ENCODE results near the gene LAMB4. TPM values are rescaled to one million over a fixed set of nuclear protein-coding genes. Genes with fewer than 3 reads are reported as not detected.

Gene LAMB4, protein sequence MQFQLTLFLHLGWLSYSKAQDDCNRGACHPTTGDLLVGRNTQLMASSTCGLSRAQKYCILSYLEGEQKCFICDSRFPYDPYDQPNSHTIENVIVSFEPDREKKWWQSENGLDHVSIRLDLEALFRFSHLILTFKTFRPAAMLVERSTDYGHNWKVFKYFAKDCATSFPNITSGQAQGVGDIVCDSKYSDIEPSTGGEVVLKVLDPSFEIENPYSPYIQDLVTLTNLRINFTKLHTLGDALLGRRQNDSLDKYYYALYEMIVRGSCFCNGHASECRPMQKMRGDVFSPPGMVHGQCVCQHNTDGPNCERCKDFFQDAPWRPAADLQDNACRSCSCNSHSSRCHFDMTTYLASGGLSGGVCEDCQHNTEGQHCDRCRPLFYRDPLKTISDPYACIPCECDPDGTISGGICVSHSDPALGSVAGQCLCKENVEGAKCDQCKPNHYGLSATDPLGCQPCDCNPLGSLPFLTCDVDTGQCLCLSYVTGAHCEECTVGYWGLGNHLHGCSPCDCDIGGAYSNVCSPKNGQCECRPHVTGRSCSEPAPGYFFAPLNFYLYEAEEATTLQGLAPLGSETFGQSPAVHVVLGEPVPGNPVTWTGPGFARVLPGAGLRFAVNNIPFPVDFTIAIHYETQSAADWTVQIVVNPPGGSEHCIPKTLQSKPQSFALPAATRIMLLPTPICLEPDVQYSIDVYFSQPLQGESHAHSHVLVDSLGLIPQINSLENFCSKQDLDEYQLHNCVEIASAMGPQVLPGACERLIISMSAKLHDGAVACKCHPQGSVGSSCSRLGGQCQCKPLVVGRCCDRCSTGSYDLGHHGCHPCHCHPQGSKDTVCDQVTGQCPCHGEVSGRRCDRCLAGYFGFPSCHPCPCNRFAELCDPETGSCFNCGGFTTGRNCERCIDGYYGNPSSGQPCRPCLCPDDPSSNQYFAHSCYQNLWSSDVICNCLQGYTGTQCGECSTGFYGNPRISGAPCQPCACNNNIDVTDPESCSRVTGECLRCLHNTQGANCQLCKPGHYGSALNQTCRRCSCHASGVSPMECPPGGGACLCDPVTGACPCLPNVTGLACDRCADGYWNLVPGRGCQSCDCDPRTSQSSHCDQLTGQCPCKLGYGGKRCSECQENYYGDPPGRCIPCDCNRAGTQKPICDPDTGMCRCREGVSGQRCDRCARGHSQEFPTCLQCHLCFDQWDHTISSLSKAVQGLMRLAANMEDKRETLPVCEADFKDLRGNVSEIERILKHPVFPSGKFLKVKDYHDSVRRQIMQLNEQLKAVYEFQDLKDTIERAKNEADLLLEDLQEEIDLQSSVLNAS (N-terminal part only)
- 0.01 TPM for polyA plus RNA-seq (2013, experiment 1 of 2)
- polyA plus RNA-seq (2013, experiment 2 of 2) = 0.01 TPM

DNA sequence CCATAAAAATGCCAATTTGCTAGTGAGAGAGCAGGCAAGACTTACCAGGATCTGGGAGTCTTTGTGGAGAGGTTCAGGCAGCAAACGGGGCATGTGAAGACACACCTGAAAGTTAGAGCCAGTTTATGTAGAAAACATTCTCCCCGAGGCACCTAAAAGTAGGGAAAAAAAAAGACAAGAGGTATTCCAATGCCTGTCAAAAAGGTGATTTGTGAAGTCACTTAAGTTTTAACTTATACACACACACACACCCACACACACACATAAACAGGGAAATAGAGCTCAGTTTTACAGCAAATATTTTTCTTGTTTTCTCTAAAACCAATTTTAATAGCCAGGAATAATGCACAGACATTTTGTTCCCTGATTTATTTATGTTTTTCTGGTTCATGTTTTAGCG is at the start of gene LAMB4:
LAMB4 (minus strand) TSS at position 101 of the 400 bp plus-strand sequence. CDS start 7,197 bp downstream, outside the sequence.
- Histone ChIP-seq H2BK15ac (replicated peaks; ENCODE audit: low read depth) (no peak within 1 kb of the TSS), H4K8ac (ENCODE audit: low read depth, low read length) (no peak within 1 kb of the TSS), H2BK120ac (ENCODE audit: low read depth, low read length) (no peak within 1 kb of the TSS), H3K9ac (ENCODE audit: low read length) (no peak within 1 kb of the TSS), H3K4me1 (ENCODE audit: control insufficient read depth, low read depth, low read length) (peaks cover 7% of the 10 kb centered on the region), H3K23ac (ENCODE audit: low read length) (no peak within 1 kb of the TSS), H2AK5ac (ENCODE audit: low read length) (no peak within 1 kb of the TSS), H3K56ac (ENCODE audit: low read length) (no peak within 1 kb of the TSS), H2BK5ac (ENCODE audit: low read length) (no peak within 1 kb of the TSS), H3K4ac (ENCODE audit: low read depth, low read length) (no peak within 1 kb of the TSS), H3K79me1 (ENCODE audit: low read length) (no peaks in the 10 kb centered on the region), H3K18ac (ENCODE audit: low read length) (no peak within 1 kb of the TSS), H3K36me3 (ENCODE audit: control insufficient read depth, insufficient read depth, low read length) (no peaks in the 10 kb centered on the region), H3K27me3 (ENCODE audit: insufficient read depth, low read length, poor library complexity) (no peaks in the 10 kb centered on the region), H3K4me3 (ENCODE audit: low read length) (no peak within 1 kb of the TSS), H3K27ac (ENCODE audit: low read depth, low read length) (no peak within 1 kb of the TSS), H3K79me2 (ENCODE audit: control insufficient read depth, insufficient read depth, low read length) (no peaks in the 10 kb centered on the region), H4K5ac (ENCODE audit: low read length) (no peak within 1 kb of the TSS), H3K4me2 (ENCODE audit: low read length) (no peak within 1 kb of the TSS)
- no peak for DNase-seq
- WGBS (ENCODE audit: extremely low coverage, insufficient coverage, low lambda C conversion rate) = no CpG with 5 or more reads among the region's 3 CpGs

- no peak overlapping the region for H3K23ac ChIP-seq (ENCODE audit: low read length)
- no peak overlapping the region for H2BK15ac ChIP-seq (replicated peaks; ENCODE audit: low read depth)
- H3K4me3 ChIP-seq (ENCODE audit: low read length) = no peak overlapping the region
- no peak overlapping the region for H2AK5ac ChIP-seq (ENCODE audit: low read length)
- H3K27ac ChIP-seq (ENCODE audit: low read depth, low read length) = no peak overlapping the region
- H3K4me1 ChIP-seq (ENCODE audit: control insufficient read depth, low read depth, low read length) = no peaks in the 10 kb centered on the region
- no peaks in the 10 kb centered on the region for H3K27me3 ChIP-seq (ENCODE audit: insufficient read depth, low read length, poor library complexity)
- H3K4me2 ChIP-seq (ENCODE audit: low read length) = no peak overlapping the region
- no peaks in the 10 kb centered on the region for H3K79me2 ChIP-seq (ENCODE audit: control insufficient read depth, insufficient read depth, low read length)
- WGBS (ENCODE audit: extremely low coverage, insufficient coverage, low lambda C conversion rate) = no CpG with 5 or more reads among the region's 3 CpGs
- no peak overlapping the region for H3K4ac ChIP-seq (ENCODE audit: low read depth, low read length)
- DNase-seq = no peak
- H4K5ac ChIP-seq (ENCODE audit: low read length) = no peak overlapping the region
- H3K56ac ChIP-seq (ENCODE audit: low read length) = no peak overlapping the region
- H4K8ac ChIP-seq (ENCODE audit: low read depth, low read length) = no peak overlapping the region
- H2BK120ac ChIP-seq (ENCODE audit: low read depth, low read length) = no peak overlapping the region
- H2BK5ac ChIP-seq (ENCODE audit: low read length) = no peak overlapping the region
- H3K36me3 ChIP-seq (ENCODE audit: control insufficient read depth, insufficient read depth, low read length) = no peaks in the 10 kb centered on the region
- no peaks in the 10 kb centered on the region for H3K79me1 ChIP-seq (ENCODE audit: low read length)
- no peak overlapping the region for H3K18ac ChIP-seq (ENCODE audit: low read length)
- no peak overlapping the region for H3K9ac ChIP-seq (ENCODE audit: low read length)
Measured at GRCh38 chr7:108178398-108178797, 48.2 kb upstream of the LAMB4 start.

- Histone ChIP-seq H3K36me3 (ENCODE audit: control insufficient read depth, insufficient read depth, low read length) (no peaks in the 10 kb centered on the region), H3K9ac (ENCODE audit: low read length) (no peak overlapping the region), H3K18ac (ENCODE audit: low read length) (no peak overlapping the region), H3K79me2 (ENCODE audit: control insufficient read depth, insufficient read depth, low read length) (no peaks in the 10 kb centered on the region), H2BK5ac (ENCODE audit: low read length) (no peak overlapping the region), H3K27ac (ENCODE audit: low read depth, low read length) (no peak overlapping the region), H4K5ac (ENCODE audit: low read length) (no peak overlapping the region), H3K4me2 (ENCODE audit: low read length) (no peak overlapping the region), H3K79me1 (ENCODE audit: low read length) (no peaks in the 10 kb centered on the region), H2BK15ac (replicated peaks; ENCODE audit: low read depth) (no peak overlapping the region), H4K8ac (ENCODE audit: low read depth, low read length) (no peak overlapping the region), H3K4ac (ENCODE audit: low read depth, low read length) (no peak overlapping the region), H3K27me3 (ENCODE audit: insufficient read depth, low read length, poor library complexity) (no peaks in the 10 kb centered on the region), H3K23ac (ENCODE audit: low read length) (no peak overlapping the region), H2AK5ac (ENCODE audit: low read length) (no peak overlapping the region), H3K56ac (ENCODE audit: low read length) (no peak overlapping the region), H3K4me3 (ENCODE audit: low read length) (no peak overlapping the region), H2BK120ac (ENCODE audit: low read depth, low read length) (no peak overlapping the region), H3K4me1 (ENCODE audit: control insufficient read depth, low read depth, low read length) (no peaks in the 10 kb centered on the region)
- peak; percentile 20 for DNase-seq
- WGBS (ENCODE audit: extremely low coverage, insufficient coverage, low lambda C conversion rate) = no CpG with 5 or more reads among the region's 8 CpGs
Measured at GRCh38 chr7:108171164-108171563, 41.0 kb upstream of the LAMB4 start.

- Histone ChIP-seq H3K79me2 (ENCODE audit: control insufficient read depth, insufficient read depth, low read length) (no peaks in the 10 kb centered on the region), H3K27me3 (ENCODE audit: insufficient read depth, low read length, poor library complexity) (no peaks in the 10 kb centered on the region), H3K36me3 (ENCODE audit: control insufficient read depth, insufficient read depth, low read length) (no peaks in the 10 kb centered on the region), H3K18ac (ENCODE audit: low read length) (no peak overlapping the region), H2AK5ac (ENCODE audit: low read length) (no peak overlapping the region), H3K56ac (ENCODE audit: low read length) (peak overlapping the region; percentile 44), H3K9ac (ENCODE audit: low read length) (no peak overlapping the region), H3K4me1 (ENCODE audit: control insufficient read depth, low read depth, low read length) (no peaks in the 10 kb centered on the region), H3K4me2 (ENCODE audit: low read length) (no peak overlapping the region), H2BK120ac (ENCODE audit: low read depth, low read length) (no peak overlapping the region), H3K4me3 (ENCODE audit: low read length) (no peak overlapping the region), H4K5ac (ENCODE audit: low read length) (no peak overlapping the region), H4K8ac (ENCODE audit: low read depth, low read length) (no peak overlapping the region), H2BK5ac (ENCODE audit: low read length) (no peak overlapping the region), H3K4ac (ENCODE audit: low read depth, low read length) (no peak overlapping the region), H3K27ac (ENCODE audit: low read depth, low read length) (no peak overlapping the region), H2BK15ac (replicated peaks; ENCODE audit: low read depth) (no peak overlapping the region), H3K79me1 (ENCODE audit: low read length) (no peaks in the 10 kb centered on the region), H3K23ac (ENCODE audit: low read length) (no peak overlapping the region)
- WGBS (ENCODE audit: extremely low coverage, insufficient coverage, low lambda C conversion rate) = no CpG with 5 or more reads among the region's 5 CpGs
- DNase-seq = peak; percentile 44
Measured at GRCh38 chr7:108170251-108170650, 40.1 kb upstream of the LAMB4 start.

GRCh38 chr7:108167460-108167859 is 37.3 kb upstream of the LAMB4 start:
- no CpG with 5 or more reads among the region's 7 CpGs for WGBS (ENCODE audit: extremely low coverage, insufficient coverage, low lambda C conversion rate)
- Histone ChIP-seq H3K4me3 (ENCODE audit: low read length) (no peak overlapping the region), H3K18ac (ENCODE audit: low read length) (no peak overlapping the region), H3K4me2 (ENCODE audit: low read length) (no peak overlapping the region), H3K27ac (ENCODE audit: low read depth, low read length) (no peak overlapping the region), H3K23ac (ENCODE audit: low read length) (no peak overlapping the region), H4K8ac (ENCODE audit: low read depth, low read length) (no peak overlapping the region), H2AK5ac (ENCODE audit: low read length) (no peak overlapping the region), H3K4me1 (ENCODE audit: control insufficient read depth, low read depth, low read length) (no peaks in the 10 kb centered on the region), H4K5ac (ENCODE audit: low read length) (no peak overlapping the region), H2BK120ac (ENCODE audit: low read depth, low read length) (no peak overlapping the region), H3K4ac (ENCODE audit: low read depth, low read length) (no peak overlapping the region), H2BK5ac (ENCODE audit: low read length) (no peak overlapping the region), H3K79me2 (ENCODE audit: control insufficient read depth, insufficient read depth, low read length) (no peaks in the 10 kb centered on the region), H2BK15ac (replicated peaks; ENCODE audit: low read depth) (no peak overlapping the region), H3K56ac (ENCODE audit: low read length) (no peak overlapping the region), H3K27me3 (ENCODE audit: insufficient read depth, low read length, poor library complexity) (no peaks in the 10 kb centered on the region), H3K9ac (ENCODE audit: low read length) (no peak overlapping the region), H3K79me1 (ENCODE audit: low read length) (no peaks in the 10 kb centered on the region), H3K36me3 (ENCODE audit: control insufficient read depth, insufficient read depth, low read length) (no peaks in the 10 kb centered on the region)
- no peak for DNase-seq

Data from mesendoderm (in vitro differentiated cells).